Measurements from ENCODE around the gene PADI4. TPM values are rescaled to one million over a fixed set of nuclear protein-coding genes. Genes with fewer than 3 reads are reported as not detected.
"Not testable (repeated sequence)": the region's sequence is repeated elsewhere in the genome, so short reads cannot be mapped to it uniquely, and the experiment has no call there.

The PADI4 gene
- total RNA-seq, 1 experiment from 2014 or later: not detected

GRCh38 chr1:17313530-17314309 lies 5.7 kb downstream of the PADI4 start:
- Histone ChIP-seq H3K27ac (ENCODE audit: low read length) (no peak overlapping the region), H3K9me3 (ENCODE audit: low read length) (no peaks in the 10 kb centered on the region), H3K4me2 (ENCODE audit: low read depth, low read length, poor library complexity, severe bottlenecking) (no peak overlapping the region), H3K4me3 (ENCODE audit: low read length) (no peak overlapping the region), H3K9ac (ENCODE audit: low read length) (no peak overlapping the region), H3K79me2 (ENCODE audit: low read length) (no peaks in the 10 kb centered on the region), H3K36me3 (ENCODE audit: insufficient read depth, low read length) (no peaks in the 10 kb centered on the region), H3K27me3 (ENCODE audit: low read length) (no peaks in the 10 kb centered on the region), H4K20me1 (ENCODE audit: insufficient read depth, low read depth, low read length) (no peaks in the 10 kb centered on the region), H2AFZ (ENCODE audit: low read length) (no peak overlapping the region), H3K9me2 (replicated peaks; ENCODE audit: insufficient read depth, low read length) (no peaks in the 10 kb centered on the region), H3K4me1 (ENCODE audit: low read length) (no peaks in the 10 kb centered on the region)
- no peak for DNase-seq

GRCh38 chr1:17314491-17314971 lies 6.5 kb downstream of the PADI4 start:
- Histone ChIP-seq H3K9ac (ENCODE audit: low read length) (no peak overlapping the region), H3K79me2 (ENCODE audit: low read length) (no peaks in the 10 kb centered on the region), H3K4me2 (ENCODE audit: low read depth, low read length, poor library complexity, severe bottlenecking) (no peak overlapping the region), H3K36me3 (ENCODE audit: insufficient read depth, low read length) (no peaks in the 10 kb centered on the region), H2AFZ (ENCODE audit: low read length) (no peak overlapping the region), H3K4me3 (ENCODE audit: low read length) (no peak overlapping the region), H3K27ac (ENCODE audit: low read length) (no peak overlapping the region), H3K9me2 (replicated peaks; ENCODE audit: insufficient read depth, low read length) (no peaks in the 10 kb centered on the region), H4K20me1 (ENCODE audit: insufficient read depth, low read depth, low read length) (no peaks in the 10 kb centered on the region), H3K4me1 (ENCODE audit: low read length) (no peaks in the 10 kb centered on the region), H3K27me3 (ENCODE audit: low read length) (no peaks in the 10 kb centered on the region), H3K9me3 (ENCODE audit: low read length) (no peaks in the 10 kb centered on the region)
- no peak for DNase-seq

DNA sequence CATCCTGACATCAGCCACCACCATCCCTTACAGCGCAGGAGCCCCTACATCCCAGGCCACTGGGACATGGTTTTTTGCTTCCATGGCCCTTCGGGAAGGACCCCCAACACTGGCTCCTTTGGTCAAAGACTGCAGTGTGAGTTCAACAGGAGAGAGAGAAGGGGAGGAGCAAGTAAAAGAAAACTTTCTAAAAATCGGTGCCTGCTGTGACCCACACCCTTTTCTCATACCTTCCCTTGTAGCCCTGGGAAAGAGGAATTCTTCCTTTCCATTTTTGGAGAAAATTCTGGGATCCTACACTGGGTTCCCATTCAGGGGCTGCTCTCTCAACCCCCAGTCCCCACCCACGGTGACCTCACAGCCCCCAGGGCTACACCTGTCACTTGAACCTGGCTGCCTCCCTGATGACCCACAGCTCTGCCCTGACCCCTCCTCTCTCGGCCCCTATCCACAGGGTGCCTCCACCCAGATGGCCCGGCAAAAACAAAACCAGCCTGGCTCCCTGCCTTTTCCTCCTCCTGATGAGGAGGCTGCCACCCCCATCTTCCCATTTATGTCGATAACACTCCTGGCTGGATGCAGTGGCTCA lies 7.6 kb downstream of the PADI4 start:
- no peak overlapping the region for H3K9ac ChIP-seq (ENCODE audit: low read length)
- H2AFZ ChIP-seq (ENCODE audit: low read length): no peak overlapping the region
- H3K4me1 ChIP-seq (ENCODE audit: low read length): no peaks in the 10 kb centered on the region
- H3K27me3 ChIP-seq (ENCODE audit: low read length): no peaks in the 10 kb centered on the region
- no peak overlapping the region for H3K4me2 ChIP-seq (ENCODE audit: low read depth, low read length, poor library complexity, severe bottlenecking)
- H3K4me3 ChIP-seq (ENCODE audit: low read length): no peak overlapping the region
- no peaks in the 10 kb centered on the region for H3K9me2 ChIP-seq (replicated peaks; ENCODE audit: insufficient read depth, low read length)
- no peaks in the 10 kb centered on the region for H3K36me3 ChIP-seq (ENCODE audit: insufficient read depth, low read length)
- no peaks in the 10 kb centered on the region for H3K79me2 ChIP-seq (ENCODE audit: low read length)
- no peaks in the 10 kb centered on the region for H4K20me1 ChIP-seq (ENCODE audit: insufficient read depth, low read depth, low read length)
- H3K27ac ChIP-seq (ENCODE audit: low read length): no peak overlapping the region
- no peaks in the 10 kb centered on the region for H3K9me3 ChIP-seq (ENCODE audit: low read length)
- no peak for DNase-seq

DNA sequence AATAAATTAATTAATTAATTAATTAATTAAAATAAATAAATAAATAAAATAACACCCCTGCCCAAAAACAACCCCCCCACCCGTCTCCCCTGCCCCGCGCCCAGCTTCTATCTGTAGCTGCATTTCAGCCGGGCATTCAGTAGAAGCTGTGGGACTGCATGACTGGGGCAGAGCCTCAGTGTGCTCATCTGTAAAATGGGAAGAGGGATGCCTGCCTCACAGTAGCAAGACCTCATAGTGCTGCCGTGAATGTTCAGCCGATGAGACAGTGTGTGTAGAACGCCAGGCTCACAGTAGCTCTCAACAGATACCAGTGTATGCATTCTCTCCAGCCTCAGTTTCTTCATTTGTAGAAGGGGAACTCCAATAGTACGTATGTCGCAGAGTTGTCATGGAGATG lies 8.7 kb downstream of the PADI4 start:
- no peaks in the 10 kb centered on the region for H3K4me1 ChIP-seq (ENCODE audit: low read length)
- no peaks in the 10 kb centered on the region for H3K36me3 ChIP-seq (ENCODE audit: insufficient read depth, low read length)
- H3K79me2 ChIP-seq (ENCODE audit: low read length): no peaks in the 10 kb centered on the region
- no peaks in the 10 kb centered on the region for H3K9me3 ChIP-seq (ENCODE audit: low read length)
- no peak overlapping the region for H3K4me3 ChIP-seq (ENCODE audit: low read length)
- no peak overlapping the region for H3K4me2 ChIP-seq (ENCODE audit: low read depth, low read length, poor library complexity, severe bottlenecking)
- no peak overlapping the region for H2AFZ ChIP-seq (ENCODE audit: low read length)
- no peak overlapping the region for H3K9ac ChIP-seq (ENCODE audit: low read length)
- H3K27me3 ChIP-seq (ENCODE audit: low read length): no peaks in the 10 kb centered on the region
- DNase-seq: no peak
- no peaks in the 10 kb centered on the region for H3K9me2 ChIP-seq (replicated peaks; ENCODE audit: insufficient read depth, low read length)
- no peak overlapping the region for H3K27ac ChIP-seq (ENCODE audit: low read length)
- H4K20me1 ChIP-seq (ENCODE audit: insufficient read depth, low read depth, low read length): no peaks in the 10 kb centered on the region

- H3K79me2 ChIP-seq (ENCODE audit: low read length): no peaks in the 10 kb centered on the region
- no peak overlapping the region for H3K27ac ChIP-seq (ENCODE audit: low read length)
- no peaks in the 10 kb centered on the region for H4K20me1 ChIP-seq (ENCODE audit: insufficient read depth, low read depth, low read length)
- no peaks in the 10 kb centered on the region for H3K9me3 ChIP-seq (ENCODE audit: low read length)
- no peaks in the 10 kb centered on the region for H3K9me2 ChIP-seq (replicated peaks; ENCODE audit: insufficient read depth, low read length)
- H3K9ac ChIP-seq (ENCODE audit: low read length): no peak overlapping the region
- H3K27me3 ChIP-seq (ENCODE audit: low read length): no peaks in the 10 kb centered on the region
- H2AFZ ChIP-seq (ENCODE audit: low read length): no peak overlapping the region
- DNase-seq: no peak
- H3K36me3 ChIP-seq (ENCODE audit: insufficient read depth, low read length): no peaks in the 10 kb centered on the region
- H3K4me2 ChIP-seq (ENCODE audit: low read depth, low read length, poor library complexity, severe bottlenecking): no peak overlapping the region
- H3K4me3 ChIP-seq (ENCODE audit: low read length): no peak overlapping the region
- H3K4me1 ChIP-seq (ENCODE audit: low read length): no peaks in the 10 kb centered on the region
Observed at GRCh38 chr1:17318262-17318661, 10.3 kb downstream of the PADI4 start.

DNA sequence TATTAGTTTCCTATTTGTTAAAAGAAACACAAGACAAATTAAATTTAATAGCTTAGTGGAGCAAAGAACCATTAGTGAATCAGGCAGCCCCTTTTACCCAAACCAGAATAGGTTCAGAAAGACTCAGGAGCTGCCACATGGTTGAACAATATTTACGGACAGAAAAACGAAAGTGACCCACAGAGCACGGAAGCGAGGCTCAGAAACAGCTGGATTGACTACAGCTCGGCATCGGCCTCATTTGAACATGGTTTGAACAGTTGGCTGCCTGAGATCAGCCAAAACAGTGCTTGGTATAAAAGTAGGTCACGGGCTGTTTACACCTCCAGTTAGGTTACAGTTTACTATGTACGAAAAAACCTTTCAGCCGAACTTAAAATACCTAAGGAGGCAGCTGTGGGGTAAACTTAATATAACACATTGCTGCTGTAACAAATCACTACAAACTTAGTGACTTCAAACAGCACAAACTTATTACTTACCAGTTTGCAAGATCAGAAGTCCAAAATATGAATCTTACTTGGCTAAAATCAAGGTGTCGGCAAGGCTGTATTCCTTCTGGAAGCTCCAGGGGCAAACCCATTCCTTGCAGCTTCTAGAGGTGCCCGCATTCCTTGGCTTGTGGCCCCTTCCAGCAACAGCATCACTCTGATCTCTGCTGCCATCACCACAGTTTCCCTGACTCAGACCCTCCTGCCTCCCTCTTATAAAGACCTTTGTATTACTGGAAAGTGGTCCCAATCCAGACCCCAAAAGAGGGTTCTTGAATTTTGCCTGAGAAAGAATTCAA lies 11.8 kb downstream of the PADI4 start:
- no peaks in the 10 kb centered on the region for H3K79me2 ChIP-seq (ENCODE audit: low read length)
- H3K4me3 ChIP-seq (ENCODE audit: low read length): no peak overlapping the region
- no peak overlapping the region for H3K4me2 ChIP-seq (ENCODE audit: low read depth, low read length, poor library complexity, severe bottlenecking)
- DNase-seq: no peak
- H3K4me1 ChIP-seq (ENCODE audit: low read length): no peaks in the 10 kb centered on the region
- H3K9me2 ChIP-seq (replicated peaks; ENCODE audit: insufficient read depth, low read length): no peaks in the 10 kb centered on the region
- no peak overlapping the region for H3K27ac ChIP-seq (ENCODE audit: low read length)
- H4K20me1 ChIP-seq (ENCODE audit: insufficient read depth, low read depth, low read length): no peaks in the 10 kb centered on the region
- H3K9ac ChIP-seq (ENCODE audit: low read length): no peak overlapping the region
- H3K9me3 ChIP-seq (ENCODE audit: low read length): no peaks in the 10 kb centered on the region
- H3K36me3 ChIP-seq (ENCODE audit: insufficient read depth, low read length): no peaks in the 10 kb centered on the region
- no peak overlapping the region for H2AFZ ChIP-seq (ENCODE audit: low read length)
- no peaks in the 10 kb centered on the region for H3K27me3 ChIP-seq (ENCODE audit: low read length)

DNA sequence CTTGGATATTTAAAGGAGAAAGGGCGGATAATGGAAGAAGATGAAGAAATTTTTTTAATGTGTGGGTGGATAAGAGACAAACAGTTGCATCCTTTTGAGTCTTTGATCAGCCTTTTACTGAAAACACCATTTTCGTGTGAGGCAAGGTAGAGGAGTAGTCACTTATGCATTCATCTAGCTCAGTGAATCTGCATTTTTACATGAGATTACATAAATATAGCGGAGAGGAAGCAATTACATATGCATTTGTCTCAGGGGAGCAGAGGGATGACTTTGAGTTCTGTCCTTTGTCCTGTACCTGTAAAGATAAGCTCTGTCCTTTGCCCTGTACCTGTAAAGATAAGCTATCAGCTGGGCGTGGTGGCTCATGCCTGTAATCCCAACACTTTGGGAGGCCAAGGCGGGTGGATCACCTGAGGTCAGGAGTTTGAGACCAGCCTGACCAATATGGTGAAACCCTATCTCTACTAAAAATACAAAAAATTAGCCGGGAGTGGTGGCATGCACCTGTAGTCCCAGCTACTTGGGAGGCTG lies 13.9 kb downstream of the PADI4 start:
- H3K27ac ChIP-seq (ENCODE audit: low read length); DNase-seq; H3K4me1 ChIP-seq (ENCODE audit: low read length); H3K79me2 ChIP-seq (ENCODE audit: low read length); H3K9me3 ChIP-seq (ENCODE audit: low read length); H3K4me2 ChIP-seq (ENCODE audit: low read depth, low read length, poor library complexity, severe bottlenecking); H3K4me3 ChIP-seq (ENCODE audit: low read length); H3K9me2 ChIP-seq (replicated peaks; ENCODE audit: insufficient read depth, low read length); H2AFZ ChIP-seq (ENCODE audit: low read length); H3K36me3 ChIP-seq (ENCODE audit: insufficient read depth, low read length); H4K20me1 ChIP-seq (ENCODE audit: insufficient read depth, low read depth, low read length); H3K9ac ChIP-seq (ENCODE audit: low read length); H3K27me3 ChIP-seq (ENCODE audit: low read length): not testable (repeated sequence)

DNA sequence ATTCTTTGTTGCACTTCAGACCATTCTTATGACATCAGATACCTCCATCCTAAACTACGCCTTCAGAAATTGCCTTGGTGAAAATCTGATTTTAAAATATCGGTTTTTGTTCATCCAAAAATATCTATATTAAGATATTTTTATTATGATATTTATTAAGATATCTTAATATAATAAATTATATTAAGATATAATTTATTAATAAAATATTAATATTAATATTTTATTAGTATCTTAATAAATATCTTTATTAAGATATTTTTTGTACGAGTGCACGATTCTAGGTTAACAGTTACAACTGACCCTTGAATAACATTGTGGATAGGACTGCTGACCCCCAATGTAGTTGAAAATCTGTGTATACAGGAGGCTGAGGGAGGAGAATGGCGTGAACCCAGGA lies 20.9 kb downstream of the PADI4 start:
- no peak overlapping the region for H3K4me3 ChIP-seq (ENCODE audit: low read length)
- H3K9ac ChIP-seq (ENCODE audit: low read length): no peak overlapping the region
- H3K79me2 ChIP-seq (ENCODE audit: low read length): no peaks in the 10 kb centered on the region
- H3K4me2 ChIP-seq (ENCODE audit: low read depth, low read length, poor library complexity, severe bottlenecking): no peak overlapping the region
- H3K27me3 ChIP-seq (ENCODE audit: low read length): no peaks in the 10 kb centered on the region
- H2AFZ ChIP-seq (ENCODE audit: low read length): no peak overlapping the region
- no peak overlapping the region for H3K27ac ChIP-seq (ENCODE audit: low read length)
- H3K9me2 ChIP-seq (replicated peaks; ENCODE audit: insufficient read depth, low read length): no peaks in the 10 kb centered on the region
- H3K4me1 ChIP-seq (ENCODE audit: low read length): no peaks in the 10 kb centered on the region
- H3K36me3 ChIP-seq (ENCODE audit: insufficient read depth, low read length): no peaks in the 10 kb centered on the region
- H4K20me1 ChIP-seq (ENCODE audit: insufficient read depth, low read depth, low read length): no peaks in the 10 kb centered on the region
- H3K9me3 ChIP-seq (ENCODE audit: low read length): no peaks in the 10 kb centered on the region
- DNase-seq: no peak
